Gastrocnemius medialis (tissue), 4 donors: ENCODE measurements around the gene DDX42. TPM values are rescaled to one million over a fixed set of nuclear protein-coding genes. Genes with fewer than 3 reads are reported as not detected.

ENCODE experiments used
- ATAC-seq, 2 donors: fragments of 150-250 bp; one replicate each; pipeline ENCODE4 v1.9.1; 2016
- DNase-seq, 2 donors: peaks; one replicate each; pipeline ENCODE4 v3.0.0-alpha.2; 2019
- H3K27ac ChIP-seq, 4 donors: fragments of 200-600 bp; sonication (generic); 1 replicate in 1 of 4; 2 replicates in 3 of 4; pipeline ENCODE4 v1.5.1; 2016 to 2018; ENCODE audit warnings: mild to moderate bottlenecking in 2 of 4, moderate library complexity in 1 of 4
- H3K27me3 ChIP-seq, 3 donors: fragments of 200-600 bp; sonication (generic) in 2 of 3; 1 replicate in 1 of 3; 2 replicates in 2 of 3; pipeline versions ENCODE4 v1.5.1 to v1.6.0; 2016 to 2019; ENCODE audit warnings: mild to moderate bottlenecking in 1 of 3, moderate library complexity in 1 of 3
- H3K36me3 ChIP-seq, 2 donors: fragments of 200-600 bp; sonication (generic) in 1 of 2; one replicate each; pipeline ENCODE4 v1.5.1; 2017 to 2018
- H3K4me1 ChIP-seq, 2 donors: fragments of 200-600 bp; sonication (generic) in 1 of 2; one replicate each; pipeline ENCODE4 v1.5.1; 2016 to 2017; ENCODE audit warnings: mild to moderate bottlenecking in 2 of 2
- H3K4me3 ChIP-seq, 4 donors: fragments of 200-600 bp; sonication (generic) in 3 of 4; 1 replicate in 1 of 4; 2 replicates in 3 of 4; pipeline ENCODE4 v1.5.1; 2016 to 2019; ENCODE audit warnings: mild to moderate bottlenecking in 2 of 4
- H3K9me3 ChIP-seq, 3 donors: fragments of 200-600 bp; sonication (generic) in 2 of 3; 1 replicate in 1 of 3; 2 replicates in 2 of 3; pipeline ENCODE4 v1.5.1; 2016 to 2019
- CTCF ChIP-seq, 5 experiments: fragments of 450-650 bp in 3 of 5; fragments of 200-600 bp in 2 of 5; sonication (generic) in 2 of 5; IDR thresholded peaks in 4 of 5; conservative IDR thresholded peaks in 1 of 5; 1 replicate in 4 of 5; 2 replicates in 1 of 5; pipeline ENCODE4 v1.5.1; 2016 to 2019; ENCODE audit warnings: antibody characterized with exemption in 5 of 5, mild to moderate bottlenecking in 3 of 5, moderate library complexity in 3 of 5
- POLR2A ChIP-seq, 2 donors: fragments of 450-650 bp; IDR thresholded peaks; one replicate each; pipeline ENCODE4 v1.6.1; 2017; ENCODE audit warnings: antibody characterized with exemption in 2 of 2, mild to moderate bottlenecking in 2 of 2, moderate library complexity in 2 of 2
- in situ Hi-C, 4 donors: fragments of 200-750 bp; cut with MboI; loops; one replicate each; pipeline versions ENCODE4 v1.15.0 to v1.8.0; 2017; ENCODE audit warnings: low sequenced_read_pairs in 4 of 4
- intact Hi-C: fragments of 100-400 bp; cut with DNase I; formaldehyde crosslinking; loops from one replicate; pipeline ENCODE4 v1.15.1; 2023; ENCODE audit warnings: low total_unique reads
- total RNA-seq, 4 donors: library from RNA; depleted of rRNA; stranded (reverse); fragments of >200 nt; gene quantifications; one replicate each; pipeline versions ENCODE4 v1.1.0 to v1.2.3, GENCODE V29; 2016

The DDX42 gene
- total RNA-seq, 4 donors from 2014 or later, result 35.9 to 71.6 (median 56.8) TPM

- Histone ChIP-seq H3K27ac (peak overlapping the region in 1 of 4 donors; percentile 27), H3K27me3 (no peaks in the 10 kb centered on the region), H3K4me1 (peaks cover 30 to 31% of the 10 kb centered on the region in 2 donors), H3K9me3 (no peaks in the 10 kb centered on the region), H3K4me3 (no peak overlapping the region), H3K36me3 (peaks cover 5 to 70% of the 10 kb centered on the region in 2 donors)
- in situ Hi-C loops, result no loop called here
- TF ChIP-seq CTCF (IDR thresholded peaks at IDR 0.05 in 4 of 5, conservative IDR thresholded peaks at IDR 0.05 in 1 of 5) (no peak), POLR2A (IDR thresholded peaks at IDR 0.05) (no peak)
- ATAC-seq (no peak), DNase-seq (no peak)
- intact Hi-C loops, result loop anchor here (10.0 kb wide), 1 partner anchor 680 kb away; the partner anchor contains the start of genes CEP95 and DDX5
Measured at GRCh38 chr17:63824362-63824761, 50.4 kb downstream of the DDX42 start.

GRCh38 chr17:63826468-63827001, 52.6 kb downstream of the DDX42 start:
- ATAC-seq (peak; percentile 1 to 5), DNase-seq (no peak)
- in situ Hi-C loops (loop anchor here in 2 of 4 donors (25.0 kb wide), 2 partner anchors 389 to 686 kb away; partner anchors contain the start of genes CEP95 (in 1 of the 2), CYB561 (in 1 of the 2) and DDX5 (in 1 of the 2)), intact Hi-C loops (loop anchor here (1.0 to 10.0 kb wide), 3 partner anchors 17 to 678 kb away; partner anchors contain the start of genes CCDC47, CEP95 and DDX5)
- Histone ChIP-seq H3K27ac (peak overlapping the region; percentile 92 to 95 (median 94)), H3K4me3 (peak overlapping the region; percentile 84 to 89 (median 86)), H3K36me3 (peaks cover 5 to 70% of the 10 kb centered on the region in 2 donors), H3K27me3 (no peaks in the 10 kb centered on the region), H3K4me1 (peaks cover 26 to 33% of the 10 kb centered on the region in 2 donors), H3K9me3 (no peaks in the 10 kb centered on the region)
- TF ChIP-seq CTCF (IDR thresholded peaks at IDR 0.05 in 4 of 5, conservative IDR thresholded peaks at IDR 0.05 in 1 of 5) (no peak), POLR2A (IDR thresholded peaks at IDR 0.05) (no peak)

GRCh38 chr17:63827002-63827800, 53.2 kb downstream of the DDX42 start, which contains the start of the genes FTSJ3 and PSMC5:
FTSJ3 (minus strand) TSS chr17:63827663; CDS start chr17:63826902, 761 bp downstream.
PSMC5 (plus strand) TSS chr17:63827431; CDS start chr17:63827491, 60 bp downstream.
- H3K9me3 ChIP-seq, result no peaks in the 10 kb centered on the region
- peak; percentile 78 to 91 for TF ChIP-seq POLR2A (IDR thresholded peaks at IDR 0.05)
- TF ChIP-seq CTCF (IDR thresholded peaks at IDR 0.05 in 4 of 5, conservative IDR thresholded peaks at IDR 0.05 in 1 of 5), result peak in 3 of 5 experiments; percentile 23 to 53 (median 31)
- H3K36me3 ChIP-seq, result peaks cover 5 to 70% of the 10 kb centered on the region in 2 donors
- intact Hi-C loops, result loop anchor here (1.0 to 10.0 kb wide), 3 partner anchors 16 to 678 kb away; partner anchors contain the start of genes CCDC47, CEP95 and DDX5
- DNase-seq (peak; percentile 94 to 95), ATAC-seq (peak; percentile 96 to 97)
- H3K27me3 ChIP-seq, result no peaks in the 10 kb centered on the region
- H3K4me3 ChIP-seq, result peak within 1 kb of the TSS; percentile 84 to 89 (median 86)
- peaks cover 25 to 33% of the 10 kb centered on the region in 2 donors for H3K4me1 ChIP-seq
- in situ Hi-C loops, result loop anchor here in 2 of 4 donors (25.0 kb wide), 2 partner anchors 390 to 685 kb away; partner anchors contain the start of genes CEP95 (in 1 of the 2), CYB561 (in 1 of the 2) and DDX5 (in 1 of the 2)
- peak within 1 kb of the TSS; percentile 92 to 95 (median 94) for H3K27ac ChIP-seq

GRCh38 chr17:63827801-63828221, 53.8 kb downstream of the DDX42 start:
- intact Hi-C loops (loop anchor here (1.0 to 10.0 kb wide), 4 partner anchors 10 to 677 kb away; partner anchors contain the start of genes CCDC47, CEP95 and DDX5), in situ Hi-C loops (loop anchor here in 2 of 4 donors (25.0 kb wide), 2 partner anchors 391 to 684 kb away; partner anchors contain the start of genes CEP95 (in 1 of the 2), CYB561 (in 1 of the 2) and DDX5 (in 1 of the 2))
- ATAC-seq (no peak), DNase-seq (no peak)
- no peaks in the 10 kb centered on the region for H3K9me3 ChIP-seq
- H3K36me3 ChIP-seq, result peaks cover 5 to 70% of the 10 kb centered on the region in 2 donors
- peak overlapping the region; percentile 84 to 89 (median 86) for H3K4me3 ChIP-seq
- TF ChIP-seq POLR2A (IDR thresholded peaks at IDR 0.05) (no peak), CTCF (IDR thresholded peaks at IDR 0.05 in 4 of 5, conservative IDR thresholded peaks at IDR 0.05 in 1 of 5) (no peak)
- peaks cover 22 to 33% of the 10 kb centered on the region in 2 donors for H3K4me1 ChIP-seq
- H3K27me3 ChIP-seq, result no peaks in the 10 kb centered on the region
- peak overlapping the region; percentile 92 to 95 (median 94) for H3K27ac ChIP-seq
